ENCODE measurements around the gene LCN6. TPM values are rescaled to one million over a fixed set of nuclear protein-coding genes. Genes with fewer than 3 reads are reported as not detected.
A peak's percentile ranks its signal among the peaks of the same experiment; 100 is the strongest.

Gene LCN6
- total RNA-seq, 1 experiment from 2014 or later, result not detected

- no peaks in the 10 kb centered on the region for H3K4me1 ChIP-seq (ENCODE audit: insufficient read depth, low read length)
- H3K36me3 Mint-ChIP-seq (ENCODE audit: insufficient read depth in 1 of 3, low read depth in 3 of 3), result peaks cover 2 to 9% (median 2%) of the 10 kb centered on the region in 3 experiments; a peak in 4 of 7 replicates
- no peak overlapping the region for H4K8ac ChIP-seq (replicated peaks; ENCODE audit: insufficient read length, low read depth, low read length)
- H3K9me3 ChIP-seq (ENCODE audit: control insufficient read depth, low read depth, low read length), result no peaks in the 10 kb centered on the region
- no peak overlapping the region for H3K23ac ChIP-seq (ENCODE audit: insufficient read length, low read depth, low read length)
- peak; percentile 33 for DNase-seq
- peaks cover 12 to 28% of the 10 kb centered on the region in 2 experiments; a peak in 3 of 4 replicates for H3K4me1 Mint-ChIP-seq
- no CpG with 5 or more reads among the region's 27 CpGs for WGBS (ENCODE audit: extremely low coverage, insufficient read length, low lambda C conversion rate)
- no peak overlapping the region for H4K91ac ChIP-seq (ENCODE audit: insufficient read length, low read depth, low read length)
- H3K27me3 Mint-ChIP-seq (ENCODE audit: low read depth), result peaks cover 2% of the 10 kb centered on the region; the same call in 1 of the 2 replicates
- no peak overlapping the region for H3K9ac ChIP-seq (ENCODE audit: extremely low read depth, insufficient read length, low read length)
- no peak overlapping the region for H2BK15ac ChIP-seq (ENCODE audit: low read depth, low read length)
- peaks cover 9 to 11% of the 10 kb centered on the region in 2 experiments; a peak in 4 of 5 replicates for H3K9me3 Mint-ChIP-seq
- H3K14ac ChIP-seq (ENCODE audit: insufficient read depth, low read length), result no peak overlapping the region
- H3K56ac ChIP-seq (ENCODE audit: insufficient read length, low read depth, low read length), result no peak overlapping the region
- H2BK5ac ChIP-seq (ENCODE audit: insufficient read length, low read length), result no peak overlapping the region
- no peak for TF ChIP-seq CTCF (conservative IDR thresholded peaks at IDR 0.05)
- no peak overlapping the region for H3K27ac ChIP-seq (ENCODE audit: insufficient read length, low read depth, low read length)
- no peaks in the 10 kb centered on the region for H3K27me3 ChIP-seq (ENCODE audit: insufficient read depth, low read length)
- H2BK120ac ChIP-seq (ENCODE audit: low read depth, low read length, poor library complexity, severe bottlenecking), result no peak overlapping the region
- H3K23me2 ChIP-seq (ENCODE audit: insufficient read length, low read depth, low read length, poor library complexity, severe bottlenecking), result no peaks in the 10 kb centered on the region
- H3K18ac ChIP-seq (ENCODE audit: insufficient read length, low read depth, low read length), result no peak overlapping the region
- no peak overlapping the region for H2AK5ac ChIP-seq (ENCODE audit: insufficient read length, low read length)
- no peaks in the 10 kb centered on the region for H3K79me1 ChIP-seq (ENCODE audit: insufficient read depth, low read depth, low read length, poor library complexity, severe bottlenecking)
- H3K4me3 Mint-ChIP-seq, result peak overlapping the region in 1 of 2 experiments; percentile 40; a peak in 1 of 5 replicates
- H3T11ph ChIP-seq (ENCODE audit: low read length), result no peak overlapping the region
- no peak overlapping the region for H2AFZ ChIP-seq (ENCODE audit: low read length)
- no peak overlapping the region for H3K4me2 ChIP-seq (ENCODE audit: insufficient read depth, insufficient read length, low read length)
- H2BK12ac ChIP-seq (ENCODE audit: insufficient read length, low read depth, low read length), result no peak overlapping the region
- H2BK20ac ChIP-seq (ENCODE audit: low read depth, low read length, poor library complexity, severe bottlenecking), result no peak overlapping the region
- peak overlapping the region in 1 of 3 experiments; percentile 74; a peak in 1 of 7 replicates for H3K27ac Mint-ChIP-seq
- no peak overlapping the region for H4K5ac ChIP-seq (ENCODE audit: insufficient read length, low read depth, low read length)
- no peaks in the 10 kb centered on the region for H4K20me1 ChIP-seq (ENCODE audit: control insufficient read depth, insufficient read depth, insufficient read length)
- no peaks in the 10 kb centered on the region for H3K79me2 ChIP-seq (ENCODE audit: insufficient read depth, low read length)
- no peak overlapping the region for H3K4ac ChIP-seq (ENCODE audit: low read depth, low read length)
These were observed 11.4 kb upstream of the LCN6 start for GRCh38 chr9:136759436-136760325.
